ENCODE results near the gene POC1A.

- no peak for TF ChIP-seq CTCF (IDR thresholded peaks at IDR 0.05; ENCODE audit: low read depth, low read length)
- TF ChIP-seq EZH2phosphoT487 (IDR thresholded peaks at IDR 0.05; ENCODE audit: low read depth), result no peak
Measured at GRCh38 chr3:52110502-52110901, 43.7 kb downstream of the POC1A start.
